Lung microvascular endothelial cell (primary cell): ENCODE data around the gene GREB1L. TPM values are rescaled to one million over a fixed set of nuclear protein-coding genes. Genes with fewer than 3 reads are reported as not detected.
A peak's percentile ranks its signal among the peaks of the same experiment; 100 is the strongest.
"Not testable (repeated sequence)": the region's sequence is repeated elsewhere in the genome, so short reads cannot be mapped to it uniquely, and the experiment has no call there.

Experiments
- DNase-seq, 2 donors: peaks; one replicate each; pipeline versions ENCODE4 v3.0.0 to v3.0.0-alpha.2; 2010; ENCODE audit warnings: low read depth in 2 of 2
- total RNA-seq: library from RNA; depleted of rRNA; stranded (reverse); fragments of >200 nt; gene quantifications from 2 replicates; pipeline ENCODE4 v1.2.1, GENCODE V29; 2014

Gene GREB1L
- total RNA-seq, 1 donor from 2014 or later = 2.0 TPM

- no peak for DNase-seq
Measured at GRCh38 chr18:21364471-21364870, 122.4 kb downstream of the GREB1L start.

GRCh38 chr18:21366896-21367295, 124.9 kb downstream of the GREB1L start:
- no peak for DNase-seq

- DNase-seq = peak in 1 of 2 donors; percentile 13
Measured at GRCh38 chr18:21369146-21369545, 127.1 kb downstream of the GREB1L start.

- DNase-seq = not testable (repeated sequence)
Measured at GRCh38 chr18:21369597-21369996, 127.6 kb downstream of the GREB1L start.

GRCh38 chr18:21383031-21383430, 141.0 kb downstream of the GREB1L start:
- DNase-seq = no peak

GRCh38 chr18:21386523-21387240, 144.7 kb downstream of the GREB1L start:
- DNase-seq = no peak

GRCh38 chr18:21387886-21388285, 145.9 kb downstream of the GREB1L start:
- no peak for DNase-seq

GRCh38 chr18:21389283-21389682, 147.3 kb downstream of the GREB1L start:
- DNase-seq = no peak

- DNase-seq = no peak
Measured at GRCh38 chr18:21389903-21390302, 147.9 kb downstream of the GREB1L start.

- peak in 1 of 2 donors; percentile 58 for DNase-seq
Measured at GRCh38 chr18:21391074-21391673, 149.1 kb downstream of the GREB1L start.

- no peak for DNase-seq
Measured at GRCh38 chr18:21393986-21394385, 152.0 kb downstream of the GREB1L start.

- DNase-seq = no peak
Measured at GRCh38 chr18:21398121-21398520, 156.1 kb downstream of the GREB1L start.

GRCh38 chr18:21402272-21402671, 160.2 kb downstream of the GREB1L start:
- DNase-seq = no peak

- no peak for DNase-seq
Measured at GRCh38 chr18:21404426-21404825, 162.4 kb downstream of the GREB1L start.

- peak in 1 of 2 donors; percentile 29 for DNase-seq
Measured at GRCh38 chr18:21406116-21406515, 164.1 kb downstream of the GREB1L start.

GRCh38 chr18:21408681-21409080, 166.6 kb downstream of the GREB1L start:
- DNase-seq = no peak

- no peak for DNase-seq
Measured at GRCh38 chr18:21433436-21433835, 191.4 kb downstream of the GREB1L start.

- DNase-seq = peak in 1 of 2 donors; percentile 54
Measured at GRCh38 chr18:21439431-21439846, 197.4 kb downstream of the GREB1L start.

GRCh38 chr18:21441670-21442069, 199.6 kb downstream of the GREB1L start:
- no peak for DNase-seq

- DNase-seq = peak in 1 of 2 donors; percentile 56
Measured at GRCh38 chr18:21443776-21444464, 201.9 kb downstream of the GREB1L start.

- peak; percentile 70 to 71 for DNase-seq
Measured at GRCh38 chr18:21444465-21445212, 202.6 kb downstream of the GREB1L start.

- peak in 1 of 2 donors; percentile 6 for DNase-seq
Measured at GRCh38 chr18:21448299-21448698, 206.3 kb downstream of the GREB1L start.
